ENCODE data around the gene MYO1E.

MYO1E gene

DNA sequence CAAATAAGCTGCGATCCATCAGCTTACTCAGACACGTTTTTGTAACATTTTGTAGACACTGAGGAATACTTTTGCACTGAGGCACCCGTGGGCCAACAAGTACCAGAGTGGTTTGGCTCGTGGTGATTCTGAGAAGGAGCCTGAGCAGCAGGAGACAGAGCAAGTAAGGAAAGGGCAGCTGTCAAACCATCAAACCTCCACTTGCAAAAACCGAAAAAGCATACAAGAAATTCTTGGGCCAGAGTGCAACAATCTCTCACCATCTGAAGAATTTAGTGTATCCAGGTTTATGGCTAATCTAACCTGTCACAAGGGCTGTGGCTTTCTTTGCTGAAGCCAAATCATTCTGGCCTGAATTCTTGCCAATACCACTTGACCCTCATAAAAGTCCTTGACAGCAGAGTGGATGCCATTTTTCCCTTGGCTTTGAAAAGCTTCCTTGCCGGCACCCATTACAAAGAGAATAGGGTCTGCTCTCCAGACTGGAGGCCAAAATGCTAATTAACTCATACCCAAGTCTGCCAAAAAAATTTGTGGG, 56.7 kb downstream of the MYO1E start:
- DNase-seq (ENCODE audit: low read depth) = no peak

DNA sequence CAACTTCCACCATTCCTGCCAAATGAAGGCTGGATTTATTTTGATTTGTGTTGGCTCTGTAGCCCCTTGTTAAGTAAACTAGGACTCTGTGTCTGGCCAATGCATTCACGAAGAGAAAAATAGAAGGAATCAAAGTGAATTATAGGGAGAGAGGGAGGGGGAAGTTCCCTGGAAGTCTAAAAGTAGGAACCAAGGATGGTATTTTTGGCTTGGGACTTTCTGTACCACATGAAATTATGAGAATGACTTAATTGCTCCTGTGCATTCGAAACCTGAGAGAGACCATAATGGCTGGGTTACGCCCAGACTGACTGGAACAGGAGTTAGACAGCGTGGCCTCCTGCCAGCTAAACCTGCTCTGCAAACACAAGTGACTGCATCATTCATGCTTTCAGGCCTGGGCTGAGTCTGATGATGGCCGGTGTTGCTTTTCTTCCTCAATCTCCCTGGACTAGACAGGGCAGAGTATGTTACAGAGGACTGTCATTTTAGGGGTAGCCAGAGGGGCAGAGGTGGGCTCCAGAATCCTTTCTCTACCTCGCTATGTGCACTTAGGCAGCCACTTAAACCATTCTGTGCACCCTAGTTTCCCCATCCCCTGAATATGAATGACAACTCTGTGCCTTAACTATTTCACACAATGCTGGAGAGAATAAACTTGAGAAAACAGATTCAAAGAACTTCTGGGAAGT, 58.9 kb downstream of the MYO1E start:
- no peak for DNase-seq (ENCODE audit: low read depth)

DNA sequence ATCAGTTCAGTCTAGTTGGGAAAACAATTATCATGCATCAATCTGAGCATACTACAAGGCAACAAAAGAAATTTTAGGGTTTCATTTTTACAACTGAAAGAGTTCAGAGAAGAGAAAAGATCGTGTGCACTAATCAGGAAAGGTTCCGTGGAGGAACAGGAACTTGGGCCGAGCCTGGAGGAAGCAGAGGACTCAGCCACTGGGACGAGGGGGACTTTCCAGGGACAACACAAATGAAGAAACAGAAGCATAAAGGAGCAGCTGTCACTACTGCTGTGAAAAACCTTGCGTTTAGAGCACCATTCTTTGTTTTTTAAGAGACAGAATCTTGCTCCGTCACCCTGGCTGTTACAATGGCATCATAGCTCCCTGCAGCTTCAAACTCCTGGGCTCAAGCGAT, 60.5 kb downstream of the MYO1E start:
- no peak for DNase-seq (ENCODE audit: low read depth)

DNA sequence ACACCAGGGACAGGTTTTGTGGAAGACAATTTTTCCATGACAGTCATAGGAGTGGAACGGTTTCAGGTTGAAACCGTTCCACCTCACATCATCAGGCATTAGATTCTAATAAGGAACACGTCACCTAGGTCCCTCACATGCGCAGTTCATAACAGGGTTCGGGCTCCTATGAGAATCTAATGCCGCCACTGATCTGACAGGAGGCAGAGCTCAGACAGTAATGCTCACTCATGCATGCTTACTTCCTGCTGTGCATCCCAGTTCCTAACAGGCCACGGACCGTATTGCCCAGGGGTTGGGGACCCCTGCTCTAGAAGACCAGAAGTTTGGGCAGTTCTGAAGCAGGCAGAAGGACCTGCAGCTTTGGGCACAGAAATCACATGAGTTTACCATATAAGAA, 61.5 kb downstream of the MYO1E start:
- DNase-seq (ENCODE audit: low read depth) = no peak

DNA sequence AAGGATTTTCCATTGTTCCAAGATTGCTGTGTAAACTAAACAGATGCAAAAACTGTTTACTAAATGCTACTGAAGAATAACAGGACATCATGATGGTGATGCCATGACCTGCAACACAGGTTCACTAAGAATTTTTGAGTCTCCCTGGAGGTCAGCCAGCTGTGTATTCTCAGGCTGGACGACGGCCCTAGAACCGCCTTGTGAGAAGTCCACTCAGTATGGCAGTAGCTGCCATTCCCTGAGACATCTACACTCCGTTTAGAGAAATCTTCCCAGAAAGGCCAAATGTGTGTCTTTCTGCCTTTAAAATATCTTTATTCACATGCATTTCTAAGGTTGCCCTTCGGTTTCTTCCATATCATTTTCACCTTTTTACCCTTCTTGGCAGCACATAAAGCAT, 63.3 kb downstream of the MYO1E start:
- no peak for DNase-seq (ENCODE audit: low read depth)

DNA sequence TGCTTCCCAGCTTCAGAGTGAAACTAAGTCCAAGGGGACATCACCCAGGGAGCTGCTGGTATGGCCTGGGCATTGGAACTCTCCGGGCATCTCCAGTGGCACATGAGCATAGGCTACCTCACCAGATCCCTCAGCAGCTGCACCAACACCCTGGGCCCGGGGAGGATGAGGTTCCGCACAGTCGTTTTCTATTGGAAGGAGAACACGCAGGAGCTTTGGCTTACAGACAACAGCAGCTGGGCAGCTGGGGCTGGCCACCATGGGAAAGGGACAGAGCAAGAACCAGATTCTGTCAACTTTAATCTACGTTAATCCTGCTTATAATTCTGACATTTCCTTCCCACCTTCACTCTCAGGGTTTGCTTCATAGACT, 65.5 kb downstream of the MYO1E start:
- no peak for DNase-seq (ENCODE audit: low read depth)

DNA sequence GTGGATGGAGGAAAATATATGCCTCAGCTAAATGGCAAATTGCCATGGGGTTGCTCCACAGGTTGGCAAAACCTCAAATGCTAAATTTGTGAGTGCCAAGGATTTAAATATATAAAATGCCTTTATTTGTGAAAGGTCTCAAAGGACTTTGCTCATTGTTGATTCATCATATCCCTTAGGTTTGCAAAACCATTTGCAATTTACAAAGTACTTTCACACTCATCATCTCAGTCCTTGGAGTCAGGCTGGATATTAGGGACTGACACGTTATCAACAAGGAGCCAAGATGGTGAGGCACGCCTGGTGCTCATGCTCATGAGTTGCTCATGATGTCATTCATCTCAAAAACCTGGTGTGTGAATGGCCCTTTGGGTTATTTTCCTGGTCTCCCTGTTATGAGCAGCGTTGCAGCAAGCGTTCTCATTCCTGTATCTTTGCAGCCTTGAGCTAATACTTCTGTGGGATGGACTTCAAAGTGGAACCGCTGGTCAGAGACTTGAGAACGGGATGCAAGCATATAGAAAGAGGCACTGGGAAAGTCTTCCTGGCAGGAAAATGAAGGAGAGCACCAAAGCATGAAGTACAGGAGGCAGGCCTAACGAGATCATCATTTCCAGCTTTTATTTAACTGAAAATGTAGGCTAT, 66.0 kb downstream of the MYO1E start:
- DNase-seq (ENCODE audit: low read depth) = no peak

DNA sequence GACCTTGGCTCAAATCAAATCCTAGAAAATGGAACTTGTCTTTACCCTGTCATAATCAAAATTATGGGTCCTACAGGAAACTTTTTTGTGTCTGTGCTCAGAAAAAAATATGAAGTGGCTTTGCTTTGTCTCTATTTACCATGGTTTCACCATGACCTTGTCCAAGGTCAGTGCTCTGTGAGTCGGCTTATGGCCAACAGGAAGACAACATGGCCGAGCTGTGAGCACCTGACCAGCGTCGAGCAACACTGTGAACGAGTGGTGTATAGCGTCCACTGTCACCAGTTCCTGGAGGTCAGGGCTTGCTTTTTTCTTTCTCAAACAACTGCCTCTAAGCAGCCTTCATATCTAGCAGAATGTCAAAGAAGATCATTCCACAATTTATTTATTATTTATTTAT, 67.9 kb downstream of the MYO1E start:
- DNase-seq (ENCODE audit: low read depth) = no peak

DNA sequence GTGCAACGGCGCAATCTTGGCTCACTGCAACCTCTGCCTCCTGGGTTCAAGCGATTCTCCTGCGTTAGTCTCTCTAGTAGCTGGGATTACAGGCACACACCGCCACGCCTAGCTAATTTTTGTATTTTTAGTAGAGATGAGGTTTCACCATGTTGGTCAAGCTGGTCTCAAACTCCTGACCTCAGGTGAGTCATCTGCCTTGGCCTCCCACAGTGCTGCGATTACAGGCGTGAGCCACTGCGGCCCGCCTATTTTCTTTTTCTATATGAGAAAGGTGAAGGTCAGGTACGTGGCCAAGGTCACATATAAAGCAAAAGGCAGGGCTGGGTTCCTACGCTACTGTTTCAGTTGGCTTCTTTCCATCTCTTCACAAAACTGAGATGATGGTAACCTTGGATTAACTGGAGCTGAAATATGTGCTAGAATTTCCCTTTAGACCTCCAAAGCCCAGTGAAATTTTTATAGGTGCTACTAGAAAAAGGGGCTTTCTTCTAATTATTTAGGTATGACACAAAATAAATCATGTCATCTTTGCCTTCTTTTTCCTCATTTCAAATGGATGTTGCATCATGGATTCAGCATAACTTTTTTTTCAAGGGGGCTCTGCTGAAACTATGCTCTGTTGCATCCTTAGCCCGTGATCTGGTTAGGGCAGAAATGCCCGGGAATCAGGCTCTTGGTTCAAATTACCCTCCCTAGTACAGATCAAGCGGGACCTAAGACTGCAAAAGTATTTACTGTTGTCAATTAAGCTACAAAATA, 68.5 kb downstream of the MYO1E start:
- DNase-seq (ENCODE audit: low read depth) = no peak

DNA sequence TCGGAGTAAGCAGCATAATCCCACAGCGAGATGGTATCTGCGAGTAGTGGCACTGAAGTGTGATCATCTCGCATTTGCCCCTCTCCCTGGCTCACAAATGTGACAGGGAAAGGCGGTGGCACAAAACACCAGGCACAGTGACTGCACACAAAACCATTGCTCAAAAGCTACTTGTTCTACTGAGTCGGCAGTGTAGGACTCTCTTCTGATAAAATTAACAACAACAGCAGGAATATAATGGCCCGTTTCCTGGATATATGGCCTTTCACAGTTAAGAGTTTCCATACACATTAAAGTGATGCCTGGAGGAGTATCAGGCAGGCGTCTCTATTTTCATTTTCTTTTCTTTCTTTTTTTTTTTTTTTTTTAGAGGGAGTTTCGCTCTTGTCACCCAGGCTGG, 69.0 kb downstream of the MYO1E start:
- no peak for DNase-seq (ENCODE audit: low read depth)

DNA sequence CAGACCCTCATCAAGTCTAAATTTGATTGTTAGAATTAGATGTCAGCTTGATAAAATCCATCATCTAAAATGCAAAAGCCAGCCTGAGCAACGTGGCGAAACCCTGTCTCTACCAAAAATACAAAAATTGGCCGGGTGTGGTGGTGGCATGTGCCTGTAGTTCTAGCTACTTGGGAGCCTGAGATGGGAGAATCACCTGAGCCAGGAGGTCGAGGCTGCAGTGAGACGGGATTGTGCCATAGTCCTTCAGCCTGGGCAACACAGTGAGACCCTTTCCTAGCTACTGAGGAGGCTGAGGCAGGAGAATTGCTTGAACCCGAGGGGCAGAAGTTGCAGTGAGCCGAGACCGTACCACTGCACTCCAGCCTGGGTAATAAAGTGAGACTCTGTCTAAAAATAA, 69.5 kb downstream of the MYO1E start:
- no peak for DNase-seq (ENCODE audit: low read depth)

DNA sequence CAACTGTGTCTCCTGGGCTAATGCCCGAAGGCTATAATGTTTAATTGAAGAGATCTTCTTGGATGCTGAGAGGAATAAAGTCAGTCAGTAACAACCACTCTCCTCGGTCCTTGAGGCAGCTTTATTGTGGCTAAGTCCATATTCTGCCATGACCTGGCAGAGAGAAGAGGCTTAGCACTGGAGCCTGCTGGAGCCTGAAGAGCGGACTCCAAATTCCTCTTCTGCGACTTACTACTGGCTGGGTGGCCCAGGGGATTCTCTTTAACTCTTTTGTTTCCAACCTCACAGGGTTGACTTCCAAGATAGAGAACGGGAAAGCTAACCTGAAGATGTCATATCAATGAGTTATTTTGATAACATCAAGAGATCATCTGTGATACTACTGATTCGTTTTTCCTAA, 71.1 kb downstream of the MYO1E start:
- no peak for DNase-seq (ENCODE audit: low read depth)

DNA sequence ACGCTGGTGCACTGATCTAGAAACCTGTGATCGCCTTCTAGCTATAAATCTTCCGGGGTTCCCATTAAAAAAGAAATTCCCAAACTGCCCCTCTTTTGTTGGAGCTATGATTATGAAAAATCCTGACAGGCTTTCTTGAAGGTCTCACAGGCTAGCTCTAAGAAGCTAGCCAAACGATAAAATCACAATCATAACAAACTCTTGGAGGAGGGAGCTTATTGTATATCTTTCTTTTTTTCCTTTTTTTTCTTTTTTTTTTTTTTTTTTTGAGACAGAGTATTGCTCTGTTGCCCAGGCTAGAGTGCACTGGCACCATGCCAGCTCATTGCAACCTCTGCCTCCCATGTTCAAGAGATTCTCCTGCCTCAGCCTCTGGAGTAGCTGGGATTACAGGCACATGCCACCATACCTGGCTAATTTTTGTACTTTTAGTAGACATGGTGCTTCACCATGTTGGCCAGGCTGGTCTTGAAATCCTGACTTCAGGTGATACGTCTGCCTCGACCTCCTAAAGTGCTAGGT, 72.0 kb downstream of the MYO1E start:
- no peak for DNase-seq (ENCODE audit: low read depth)

DNA sequence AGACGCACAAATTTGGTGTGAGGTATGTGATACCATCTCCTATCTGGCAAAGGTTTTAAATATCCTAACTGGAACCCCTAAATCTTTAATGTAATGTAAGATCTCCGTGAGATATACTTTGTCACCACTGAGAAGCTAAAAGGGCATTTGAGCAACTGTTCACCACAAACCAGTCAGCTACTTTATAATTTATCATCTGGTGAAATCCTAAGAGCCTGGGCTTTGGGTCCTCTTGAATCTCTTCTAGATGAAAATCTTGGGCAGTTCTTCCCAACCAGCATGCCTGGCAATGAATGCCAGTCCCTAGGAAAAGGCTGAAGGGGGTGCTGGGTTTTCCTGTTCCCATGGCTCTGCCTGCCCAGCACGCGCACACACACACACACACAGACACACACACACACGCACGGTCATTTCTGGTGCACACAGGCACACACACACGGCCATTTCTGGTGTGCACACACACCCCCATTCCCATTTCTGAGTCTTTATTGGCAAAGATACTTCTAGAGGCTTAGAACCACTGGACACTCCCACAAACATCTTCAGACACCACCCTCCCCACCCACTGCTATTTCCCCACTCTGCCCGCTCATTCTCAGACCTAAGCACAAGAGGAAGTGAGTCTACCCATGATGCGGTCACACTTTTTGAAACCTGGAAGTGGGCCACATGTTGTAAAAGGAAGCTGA, 72.6 kb downstream of the MYO1E start:
- peak; percentile 45 for DNase-seq (ENCODE audit: low read depth)

DNA sequence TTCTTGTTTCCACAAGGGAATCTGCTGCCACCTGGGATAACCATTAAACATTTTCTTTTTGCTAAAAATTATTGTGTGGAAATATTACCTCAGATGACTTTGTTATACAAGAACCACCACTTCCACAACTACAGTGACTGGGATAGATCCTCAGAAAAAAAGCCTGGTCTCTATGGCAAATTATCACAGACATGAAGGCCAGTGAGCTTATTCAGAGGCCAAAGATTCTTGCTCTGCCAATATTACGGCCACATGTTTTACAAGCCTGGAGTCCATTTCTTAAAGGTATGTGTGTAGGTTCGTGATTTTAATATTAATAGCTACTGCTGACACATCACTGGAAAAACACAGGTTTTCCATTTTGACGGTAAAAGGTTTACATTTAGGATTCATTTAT, 73.8 kb downstream of the MYO1E start:
- no peak for DNase-seq (ENCODE audit: low read depth)

DNA sequence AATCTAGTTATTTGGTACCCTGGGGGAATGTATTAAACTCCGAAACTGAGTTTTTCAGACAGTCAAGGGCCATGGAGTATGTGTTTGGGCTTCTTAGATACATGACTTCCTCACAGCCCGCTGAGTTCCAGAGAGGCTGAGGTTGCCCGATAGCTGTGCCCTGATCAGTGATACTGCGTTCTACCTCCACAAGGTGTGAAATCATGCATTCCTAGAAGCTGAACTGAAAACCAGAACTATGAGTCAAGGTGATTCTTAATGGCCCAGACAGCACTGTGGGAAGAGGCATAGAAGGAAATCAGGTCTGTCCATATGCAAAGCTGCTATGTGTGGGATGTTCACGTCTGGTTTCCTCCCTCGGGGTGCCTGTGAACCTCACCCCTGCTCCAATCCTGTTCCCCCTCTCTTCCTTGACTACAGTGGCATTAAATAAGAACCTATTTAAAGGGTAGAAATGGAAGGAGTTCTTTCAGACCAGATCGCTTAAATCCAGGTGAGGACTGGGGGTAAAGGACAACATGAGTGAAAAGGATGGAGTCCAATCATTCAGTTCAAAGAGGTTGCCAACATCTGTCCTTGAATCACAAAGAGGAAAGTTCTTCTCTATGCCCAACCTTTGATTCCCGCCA, 74.3 kb downstream of the MYO1E start:
- no peak for DNase-seq (ENCODE audit: low read depth)

DNA sequence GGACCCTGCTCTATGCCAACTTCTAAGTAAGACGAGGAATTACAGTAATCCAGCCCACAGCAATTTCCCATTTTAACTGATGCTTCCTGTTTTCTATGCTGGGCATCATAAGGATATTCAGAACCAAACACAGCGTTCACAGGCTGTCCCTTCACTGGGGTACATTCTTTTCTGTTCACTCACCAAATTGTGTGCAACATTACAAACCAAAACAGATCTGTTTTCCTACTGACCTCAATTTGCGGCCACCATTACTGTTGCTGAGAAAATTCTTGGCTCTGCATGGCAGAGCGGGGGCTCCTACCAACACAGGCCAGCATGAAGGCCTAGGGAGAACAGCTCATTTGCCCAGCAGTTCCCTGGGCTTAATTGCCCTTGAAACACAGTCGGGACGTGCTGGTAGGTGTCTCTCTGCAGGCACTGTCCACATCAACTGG, 76.5 kb downstream of the MYO1E start:
- no peak for DNase-seq (ENCODE audit: low read depth)

DNA sequence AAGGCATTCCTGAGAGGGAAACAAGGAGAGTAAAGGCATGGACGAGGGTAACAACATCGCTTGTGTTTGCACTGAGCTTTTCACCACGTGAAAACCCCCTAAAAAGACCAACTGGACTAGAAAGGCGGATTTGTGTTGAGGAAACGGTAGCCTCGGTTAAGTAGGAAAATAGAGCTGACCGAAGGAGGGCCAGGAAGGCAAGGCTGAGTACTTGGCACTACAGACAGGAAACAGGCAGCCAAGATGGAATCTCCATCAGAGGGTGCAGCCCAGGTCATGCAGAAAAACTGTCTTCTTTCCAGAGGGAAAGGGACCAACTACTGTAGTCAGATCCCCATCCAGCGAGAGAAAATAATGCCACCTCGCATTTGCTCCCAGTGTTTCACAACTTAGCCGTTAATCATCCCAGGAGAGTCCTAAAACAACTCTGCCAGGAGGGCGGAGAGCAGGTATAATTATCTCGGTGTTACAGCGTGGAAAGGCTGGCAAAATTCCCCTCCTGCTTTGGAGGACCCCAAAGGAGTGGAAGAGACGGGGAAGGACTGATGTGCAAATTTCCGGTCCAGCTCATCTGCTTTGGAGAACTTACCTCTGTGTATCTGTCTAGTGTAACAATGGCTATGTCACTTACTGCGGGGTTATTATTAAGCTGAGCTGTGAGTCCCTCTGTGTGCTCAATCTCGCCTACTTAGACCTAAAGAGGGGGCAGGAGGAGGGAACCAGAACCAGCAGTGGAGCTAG, 77.2 kb downstream of the MYO1E start:
- no peak for DNase-seq (ENCODE audit: low read depth)

DNA sequence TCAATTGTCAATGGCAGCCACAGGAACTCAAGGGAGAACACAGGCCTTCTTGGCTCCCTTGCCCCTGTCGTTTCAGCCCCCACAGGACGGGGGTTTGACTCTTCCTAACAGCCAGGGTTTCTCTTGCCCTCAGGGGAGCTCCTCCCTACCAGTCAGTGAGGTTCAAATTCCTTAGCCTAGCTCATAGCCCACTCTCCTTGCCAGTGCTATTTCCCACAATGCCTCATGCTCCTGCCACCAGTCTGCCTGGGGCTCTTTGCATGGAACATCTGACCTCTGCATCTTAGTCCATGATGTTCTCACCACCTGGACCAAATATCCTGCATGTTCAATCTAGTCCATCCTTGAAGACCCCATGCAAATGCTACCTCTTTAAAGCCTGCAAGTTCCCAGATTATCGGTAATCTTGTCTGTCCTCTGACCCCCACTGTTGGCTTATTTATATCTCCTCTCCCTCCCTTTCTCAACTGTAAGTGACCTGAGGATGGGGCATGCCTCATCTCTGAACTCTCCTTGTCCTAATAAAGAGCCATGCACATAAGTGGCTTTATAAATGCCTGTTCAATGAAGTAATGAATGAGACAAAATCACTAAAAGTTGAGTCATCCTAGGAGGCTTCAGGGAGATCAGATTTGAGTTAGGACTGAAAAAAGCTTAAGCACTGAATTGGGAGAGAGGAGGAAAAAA, 78.0 kb downstream of the MYO1E start:
- DNase-seq (ENCODE audit: low read depth) = no peak

DNA sequence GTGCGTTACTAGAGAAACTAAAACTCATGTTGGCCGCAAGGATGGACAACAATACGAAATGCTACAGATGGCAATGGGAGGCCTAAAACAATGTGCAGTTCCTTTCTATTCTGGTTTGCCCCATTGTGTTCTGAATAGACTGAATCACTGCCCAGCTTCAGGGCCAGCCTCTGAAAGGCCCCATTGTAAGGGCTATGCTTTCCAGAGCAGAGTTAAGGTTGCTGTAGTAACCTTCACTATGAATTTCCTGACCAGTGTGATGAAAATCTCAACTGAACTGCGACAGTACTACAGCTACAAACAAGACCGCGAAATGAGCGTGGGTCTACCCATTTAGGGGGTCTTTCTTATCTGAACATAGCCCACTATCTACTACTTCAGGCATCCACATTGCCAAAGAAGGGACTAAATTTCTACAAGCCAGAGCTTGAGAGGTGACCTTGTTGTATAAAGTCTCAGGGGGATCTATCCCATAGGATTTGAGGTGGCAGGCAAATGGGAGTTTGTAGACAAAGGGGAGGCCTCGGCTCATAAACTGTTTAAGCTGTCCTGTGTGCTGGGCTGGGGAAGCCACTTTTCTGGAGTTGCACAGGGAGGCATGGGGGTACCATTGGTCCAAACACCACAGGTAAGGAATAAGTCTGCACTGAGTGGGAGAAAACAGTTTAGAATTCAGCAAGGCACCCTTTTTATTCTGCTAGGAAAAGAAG, 80.1 kb downstream of the MYO1E start:
- no peak for DNase-seq (ENCODE audit: low read depth)
